Cortex of kidney (tissue), 1 donor: ENCODE measurements around the gene SART3.
"Not testable (repeated sequence)": the region's sequence is repeated elsewhere in the genome, so short reads cannot be mapped to it uniquely, and the experiment has no call there.

Experiments used
- DNase-seq: peaks from one replicate; lab custom pipeline; 2025; lab: John Stamatoyannopoulos, UW

Gene SART3

GRCh38 chr12:108580531-108580930 lies 19.6 kb upstream of the SART3 start:
- DNase-seq, result no peak

GRCh38 chr12:108578813-108579212 lies 17.8 kb upstream of the SART3 start:
- no peak for DNase-seq

GRCh38 chr12:108578264-108578663 lies 17.3 kb upstream of the SART3 start:
- DNase-seq, result no peak

- no peak for DNase-seq
These were observed 16.5 kb upstream of the SART3 start for GRCh38 chr12:108577458-108577857.

GRCh38 chr12:108576660-108577234 lies 15.8 kb upstream of the SART3 start:
- DNase-seq, result no peak

GRCh38 chr12:108575199-108575912 lies 14.4 kb upstream of the SART3 start:
- DNase-seq, result no peak

GRCh38 chr12:108574276-108574675 lies 13.3 kb upstream of the SART3 start:
- not testable (repeated sequence) for DNase-seq

- DNase-seq, result no peak
These were observed 12.3 kb upstream of the SART3 start for GRCh38 chr12:108573317-108573716.

- no peak for DNase-seq
These were observed 11.3 kb upstream of the SART3 start for GRCh38 chr12:108572166-108572790.

- DNase-seq, result no peak
These were observed 10.7 kb upstream of the SART3 start for GRCh38 chr12:108571609-108572165.

- DNase-seq, result no peak
These were observed 10.0 kb upstream of the SART3 start for GRCh38 chr12:108570743-108571608.

- no peak for DNase-seq
These were observed 7.6 kb upstream of the SART3 start for GRCh38 chr12:108568338-108569154.

- no peak for DNase-seq
These were observed 6.7 kb upstream of the SART3 start for GRCh38 chr12:108567406-108568337.

GRCh38 chr12:108566452-108566851 lies 5.5 kb upstream of the SART3 start:
- DNase-seq, result no peak

- DNase-seq, result no peak
These were observed 5.0 kb upstream of the SART3 start for GRCh38 chr12:108565976-108566375.

- DNase-seq, result no peak
These were observed 4.2 kb upstream of the SART3 start for GRCh38 chr12:108565146-108565545.

GRCh38 chr12:108564724-108565123 lies 3.8 kb upstream of the SART3 start:
- no peak for DNase-seq

GRCh38 chr12:108563804-108564151 lies 2.8 kb upstream of the SART3 start:
- no peak for DNase-seq

GRCh38 chr12:108563136-108563803 lies 2.3 kb upstream of the SART3 start:
- no peak for DNase-seq
